Measurements from ENCODE around the gene FERMT3.

The FERMT3 gene

GRCh38 chr11:64211181-64211872, 4.8 kb downstream of the FERMT3 start:
- POLR2A ChIA-PET: interaction anchor here (1.1 to 1.9 kb wide), 4 partner anchors 12 to 26 kb away, joined by 3 to 7 read pairs (median 5); partner anchors contain the start of genes NUDT22, STIP1 and TRPT1
- CTCF ChIA-PET: no interaction called here
- DNase-seq (ENCODE audit: extremely low spot score): no peak
- TF ChIP-seq BHLHE40 (IDR thresholded peaks at IDR 0.05; ENCODE audit: borderline replicate concordance) (no peak), FOXK2 (IDR thresholded peaks at IDR 0.05) (no peak), SP1 (IDR thresholded peaks at IDR 0.05) (no peak), PKNOX1 (IDR thresholded peaks at IDR 0.05) (no peak), LEF1 (IDR thresholded peaks at IDR 0.05; ENCODE audit: borderline replicate concordance) (no peak), ELF4 (IDR thresholded peaks at IDR 0.05) (no peak), ZNF384 (IDR thresholded peaks at IDR 0.05) (no peak), HDGF (IDR thresholded peaks at IDR 0.05; ENCODE audit: borderline replicate concordance) (no peak)

- ChIA-PET CTCF (interaction anchor here (0.7 kb wide), 1 partner anchor 54 kb away, joined by 3 read pairs; no protein-coding TSS in a partner anchor), POLR2A (interaction anchor here (1.1 to 2.3 kb wide), 3 partner anchors 9 to 32 kb away, joined by 3 to 10 read pairs (median 9); partner anchors contain the start of genes NUDT22, STIP1 and TRPT1)
- DNase-seq (ENCODE audit: extremely low spot score): no peak
- TF ChIP-seq ELF4 (IDR thresholded peaks at IDR 0.05) (no peak), HDGF (IDR thresholded peaks at IDR 0.05; ENCODE audit: borderline replicate concordance) (no peak), FOXM1 (IDR thresholded peaks at IDR 0.05; ENCODE audit: borderline replicate concordance) (no peak), L3MBTL2 (conservative IDR thresholded peaks at IDR 0.05) (no peak), SP1 (IDR thresholded peaks at IDR 0.05) (no peak), ZNF384 (IDR thresholded peaks at IDR 0.05) (no peak), BHLHE40 (IDR thresholded peaks at IDR 0.05; ENCODE audit: borderline replicate concordance) (no peak), NFRKB (IDR thresholded peaks at IDR 0.05) (no peak)
Measured at GRCh38 chr11:64216879-64217278, 10.4 kb downstream of the FERMT3 start.

- ChIA-PET CTCF (interaction anchor here (1.4 kb wide), 1 partner anchor 14 kb away, joined by 3 read pairs; no protein-coding TSS in a partner anchor), POLR2A (interaction anchor here (2.3 kb wide), 1 partner anchor 33 kb away, joined by 9 read pairs; the partner anchor contains the start of gene STIP1)
- TF ChIP-seq FOXM1 (IDR thresholded peaks at IDR 0.05; ENCODE audit: borderline replicate concordance) (no peak), TARDBP (IDR thresholded peaks at IDR 0.05) (no peak), FOXK2 (IDR thresholded peaks at IDR 0.05) (no peak), BHLHE40 (IDR thresholded peaks at IDR 0.05; ENCODE audit: borderline replicate concordance) (no peak), HDGF (IDR thresholded peaks at IDR 0.05; ENCODE audit: borderline replicate concordance) (no peak), FOXA1 (IDR thresholded peaks at IDR 0.05) (no peak), LEF1 (IDR thresholded peaks at IDR 0.05; ENCODE audit: borderline replicate concordance) (no peak), CTBP1 (IDR thresholded peaks at IDR 0.05; ENCODE audit: borderline replicate concordance) (no peak), L3MBTL2 (conservative IDR thresholded peaks at IDR 0.05) (no peak), SP1 (IDR thresholded peaks at IDR 0.05) (no peak), ARNT (IDR thresholded peaks at IDR 0.05) (no peak), ZNF384 (IDR thresholded peaks at IDR 0.05) (no peak), ELF4 (IDR thresholded peaks at IDR 0.05) (no peak), PKNOX1 (IDR thresholded peaks at IDR 0.05) (no peak), NFRKB (IDR thresholded peaks at IDR 0.05) (no peak), SUZ12 (IDR thresholded peaks at IDR 0.05) (no peak)
- DNase-seq (ENCODE audit: extremely low spot score): no peak
Measured at GRCh38 chr11:64218628-64219353, 12.3 kb downstream of the FERMT3 start.

- CTCF ChIA-PET: no interaction called here
- POLR2A ChIA-PET: no interaction called here
- TF ChIP-seq FOXA1 (IDR thresholded peaks at IDR 0.05): no peak
- no peak for TF ChIP-seq SUZ12 (IDR thresholded peaks at IDR 0.05)
- TF ChIP-seq FOXK2 (IDR thresholded peaks at IDR 0.05): no peak
- TF ChIP-seq L3MBTL2 (conservative IDR thresholded peaks at IDR 0.05): no peak
- TF ChIP-seq ZNF384 (IDR thresholded peaks at IDR 0.05): no peak
- no peak for TF ChIP-seq NFRKB (IDR thresholded peaks at IDR 0.05)
- no peak for TF ChIP-seq FOXM1 (IDR thresholded peaks at IDR 0.05; ENCODE audit: borderline replicate concordance)
- TF ChIP-seq ARNT (IDR thresholded peaks at IDR 0.05): no peak
- TF ChIP-seq ELF4 (IDR thresholded peaks at IDR 0.05): no peak
- DNase-seq (ENCODE audit: extremely low spot score): no peak
Measured at GRCh38 chr11:64219354-64219684, 12.8 kb downstream of the FERMT3 start.

GRCh38 chr11:64219755-64220154, 13.2 kb downstream of the FERMT3 start:
- no peak for DNase-seq (ENCODE audit: extremely low spot score)
- no peak for TF ChIP-seq LEF1 (IDR thresholded peaks at IDR 0.05; ENCODE audit: borderline replicate concordance)
- no peak for TF ChIP-seq CTBP1 (IDR thresholded peaks at IDR 0.05; ENCODE audit: borderline replicate concordance)
- no peak for TF ChIP-seq ELF4 (IDR thresholded peaks at IDR 0.05)
- no peak for TF ChIP-seq L3MBTL2 (conservative IDR thresholded peaks at IDR 0.05)
- no peak for TF ChIP-seq TARDBP (IDR thresholded peaks at IDR 0.05)
- no peak for TF ChIP-seq FOXM1 (IDR thresholded peaks at IDR 0.05; ENCODE audit: borderline replicate concordance)
- TF ChIP-seq SP1 (IDR thresholded peaks at IDR 0.05): no peak
- TF ChIP-seq NFRKB (IDR thresholded peaks at IDR 0.05): no peak
- no peak for TF ChIP-seq HDGF (IDR thresholded peaks at IDR 0.05; ENCODE audit: borderline replicate concordance)
- TF ChIP-seq SUZ12 (IDR thresholded peaks at IDR 0.05): no peak
- TF ChIP-seq BHLHE40 (IDR thresholded peaks at IDR 0.05; ENCODE audit: borderline replicate concordance): no peak
- no peak for TF ChIP-seq FOXK2 (IDR thresholded peaks at IDR 0.05)
- no peak for TF ChIP-seq FOXA1 (IDR thresholded peaks at IDR 0.05)
- no peak for TF ChIP-seq PKNOX1 (IDR thresholded peaks at IDR 0.05)
- TF ChIP-seq ZNF384 (IDR thresholded peaks at IDR 0.05): no peak
- ChIA-PET POLR2A (no interaction called here), CTCF (no interaction called here)
